Psoas muscle (tissue), 8 donors: Measurements from ENCODE around the gene RFK. TPM values are rescaled to one million over a fixed set of nuclear protein-coding genes. Genes with fewer than 3 reads are reported as not detected.
"Not testable (repeated sequence)": the region's sequence is repeated elsewhere in the genome, so short reads cannot be mapped to it uniquely, and the experiment has no call there.

ENCODE experiments used
- ATAC-seq, 4 donors: fragments of 200-7000 bp; cut with Tn5 transposase; one replicate each; pipeline ENCODE4 v1.9.1; 2020; ENCODE audit warnings: moderate library complexity in 3 of 4, mild to moderate bottlenecking in 2 of 4
- DNase-seq, 2 donors: peaks; one replicate each; pipeline ENCODE4 v3.0.0-alpha.2; 2020
- H3K27ac ChIP-seq: fragments of 200-600 bp; one replicate; pipeline ENCODE4 v1.8.0; 2022
- H3K27me3 ChIP-seq, 3 donors: fragments of 200-600 bp in 1 of 3; one replicate each; pipeline versions ENCODE4 v1.6.1 to v1.8.0; 2013 to 2022; ENCODE audit warnings: low read length in 2 of 3, mild to moderate bottlenecking in 2 of 3, moderate library complexity in 1 of 3; ENCODE audit not compliant: insufficient read depth in 3 of 3
- H3K36me3 ChIP-seq, 2 donors: fragments of 200-600 bp in 1 of 2; one replicate each; pipeline versions ENCODE4 v1.6.1 to v1.8.0; 2013 to 2022; ENCODE audit warnings: low read depth in 1 of 2, mild to moderate bottlenecking in 1 of 2, moderate library complexity in 1 of 2; ENCODE audit not compliant: insufficient read depth in 1 of 2
- H3K4me1 ChIP-seq: fragments of 200-600 bp; one replicate; pipeline ENCODE4 v1.8.0; 2022
- H3K4me3 ChIP-seq: fragments of 200-600 bp; one replicate; pipeline ENCODE4 v1.8.0; 2022; ENCODE audit warnings: mild to moderate bottlenecking
- H3K9me3 ChIP-seq: fragments of 200-600 bp; one replicate; pipeline ENCODE4 v1.8.0; 2022
- WGBS, 3 donors: extraction: QIAGEN DNeasy Blood & Tissue Kit; methylation state at CpG; one replicate each; pipeline versions ENCODE4 v1.1.6 to v1.1.7; 2013; 5-methylcytosine and 5-hydroxymethylcytosine counted together
- intact Hi-C, 2 donors: fragments of 100-400 bp; cut with DNase I; formaldehyde crosslinking; loops; one replicate each; pipeline versions ENCODE4 v1.11.0 to v1.14.2; 2022
- long read RNA-seq, 2 donors: library from polyadenylated mRNA; unstranded; transcript quantifications; one replicate each; pipeline ENCODE4 v2.0.0, GENCODE V29; 2021
- polyA plus RNA-seq, 3 donors: library from polyadenylated mRNA; stranded (reverse); fragments of 200-250 nt; gene quantifications; one replicate each; pipeline ENCODE4 v1.2.3, GENCODE V29; 2013
- total RNA-seq, 4 donors: library from RNA; stranded (reverse); fragmentation: NEBNext Ultra II Directional in 2 of 4; extraction: Animal tissue kit (Norgen Biotek cat#: 25700) in 2 of 4; gene quantifications; one replicate each; pipeline versions ENCODE4 v1.2.1 to v1.2.4, GENCODE V29; 2021 to 2023
- TF ChIP-seq, protein P1 (sequence below): fragments of 200-600 bp; IDR thresholded peaks from one replicate; pipeline ENCODE4 v1.8.0; 2022; ENCODE audit warnings: antibody characterized with exemption
- donor health status: healthy with polysubstance abuse.
- donor health status: DM: no; HTN: no; CAD: no; lungs with moderate emphysema.
- donor health status: Bipolar disorder and iron deficiency.
- donor health status: healthy.
- donor health status: DM: yes; HTN: yes; CAD: no.
- donor health status: DM: no; HTN: no; CAD: no.
- donor health status: DM: no; HTN: no; CAD: no.
- donor health status: DM: yes; HTN: yes; CAD: no.

RFK gene
- total RNA-seq (10 to 100 TPM; 12.4 to 18.1 (median 15.1) TPM), polyA plus RNA-seq (10 to 100 TPM; 12.1 to 28.0 (median 23.0) TPM)
- long read RNA-seq, donor 1, transcript RFK-201 (4 exons, 2,684 nt): major isoform, 26 of 28 reads
- long read RNA-seq, donor 1, partial matches to known transcripts: 0 of 28 reads
- long read RNA-seq, donor 1, other reads (novel, unspliced or antisense): 1 of 28 reads
- long read RNA-seq, donor 2, transcript RFK-201 (4 exons, 2,684 nt): major isoform, 60 of 62 reads
- long read RNA-seq, donor 2, partial matches to known transcripts: 1 of 62 reads
- long read RNA-seq, donor 2, other reads (novel, unspliced or antisense): 1 of 62 reads

DNA sequence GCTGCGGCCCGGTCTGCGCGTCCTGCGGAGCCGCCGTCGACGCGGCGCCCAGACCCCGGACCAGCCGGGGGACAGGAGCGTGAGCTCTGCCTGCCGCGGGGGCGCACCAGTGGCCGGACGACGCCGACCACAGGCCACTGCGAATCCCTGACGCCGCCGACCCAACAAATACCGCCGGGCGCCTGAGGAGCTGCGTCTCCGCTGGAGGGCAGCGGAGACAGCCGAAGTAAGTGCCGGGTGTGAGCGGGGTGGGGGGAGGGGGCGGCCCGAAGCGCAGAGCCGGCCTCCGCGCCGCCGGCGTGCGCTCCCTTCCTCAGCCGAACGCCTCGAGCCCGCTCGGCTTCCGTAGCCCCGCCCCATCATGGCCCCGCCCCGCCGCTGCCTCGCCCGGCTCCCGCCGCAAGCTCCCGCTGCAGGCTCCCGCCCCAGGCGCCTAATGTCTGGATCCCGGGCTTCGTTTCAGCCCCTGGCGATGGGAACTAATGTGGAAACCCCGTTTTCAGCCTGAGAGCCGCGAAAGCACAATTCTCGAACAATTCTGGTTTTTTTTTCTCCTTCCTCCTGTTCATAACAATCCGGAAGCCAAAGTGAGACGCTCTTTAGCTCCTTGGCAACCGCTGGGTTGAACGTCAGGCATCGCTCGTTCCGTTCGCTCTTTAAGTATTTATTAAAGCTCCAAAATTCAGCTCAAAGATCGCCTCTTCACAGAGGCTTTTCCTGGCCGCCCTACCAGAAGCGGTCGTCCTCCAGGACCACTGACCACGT lies at the start of gene RFK:
RFK (minus strand) TSS at position 232 of the 765 bp plus-strand sequence. CDS start 255 bp downstream, outside the sequence.
- DNase-seq (peak; percentile 95 to 96), ATAC-seq (peak; percentile 97 to 99 (median 98))
- Histone ChIP-seq H3K27me3 (no peaks in the 10 kb centered on the region), H3K4me1 (peaks cover 4% of the 10 kb centered on the region), H3K27ac (peak within 1 kb of the TSS; percentile 90), H3K4me3 (peak within 1 kb of the TSS; percentile 94), H3K9me3 (peaks cover 10% of the 10 kb centered on the region), H3K36me3 (peaks cover 0 to 7% of the 10 kb centered on the region in 2 donors)
- intact Hi-C loops: loop anchor here in 1 of 2 donors (10.0 kb wide), 1 partner anchor 780 kb away; the partner anchor contains the start of gene VPS13A
- WGBS, 3 donors: 0 to 1% (median 0%) methylated on average over 40 to 81 of the region's 81 CpGs
- TF ChIP-seq, protein P1, sequence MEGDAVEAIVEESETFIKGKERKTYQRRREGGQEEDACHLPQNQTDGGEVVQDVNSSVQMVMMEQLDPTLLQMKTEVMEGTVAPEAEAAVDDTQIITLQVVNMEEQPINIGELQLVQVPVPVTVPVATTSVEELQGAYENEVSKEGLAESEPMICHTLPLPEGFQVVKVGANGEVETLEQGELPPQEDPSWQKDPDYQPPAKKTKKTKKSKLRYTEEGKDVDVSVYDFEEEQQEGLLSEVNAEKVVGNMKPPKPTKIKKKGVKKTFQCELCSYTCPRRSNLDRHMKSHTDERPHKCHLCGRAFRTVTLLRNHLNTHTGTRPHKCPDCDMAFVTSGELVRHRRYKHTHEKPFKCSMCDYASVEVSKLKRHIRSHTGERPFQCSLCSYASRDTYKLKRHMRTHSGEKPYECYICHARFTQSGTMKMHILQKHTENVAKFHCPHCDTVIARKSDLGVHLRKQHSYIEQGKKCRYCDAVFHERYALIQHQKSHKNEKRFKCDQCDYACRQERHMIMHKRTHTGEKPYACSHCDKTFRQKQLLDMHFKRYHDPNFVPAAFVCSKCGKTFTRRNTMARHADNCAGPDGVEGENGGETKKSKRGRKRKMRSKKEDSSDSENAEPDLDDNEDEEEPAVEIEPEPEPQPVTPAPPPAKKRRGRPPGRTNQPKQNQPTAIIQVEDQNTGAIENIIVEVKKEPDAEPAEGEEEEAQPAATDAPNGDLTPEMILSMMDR: peak; percentile 36

DNA sequence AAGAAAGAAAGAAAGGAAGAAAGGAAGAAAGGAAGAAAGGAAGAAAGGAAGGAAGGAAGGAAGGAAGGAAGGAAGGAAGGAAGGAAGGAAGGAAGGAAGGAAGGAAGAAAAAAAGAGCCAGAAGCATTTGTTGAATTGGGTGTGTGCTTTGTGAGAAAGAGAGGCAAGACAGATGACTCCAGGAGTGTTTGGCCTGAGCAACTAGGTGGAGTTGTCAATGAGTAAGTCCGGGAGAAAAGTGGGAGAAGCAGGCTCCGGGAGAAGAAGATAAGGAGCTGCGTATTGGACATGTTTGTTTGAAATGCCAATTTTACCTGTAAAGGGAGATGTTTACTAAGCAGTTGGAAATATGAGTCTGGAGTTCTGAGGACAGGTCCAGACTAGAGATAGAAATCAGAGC lies 49.7 kb upstream of the RFK start:
- ATAC-seq: no peak
- intact Hi-C loops: no loop called here

DNA sequence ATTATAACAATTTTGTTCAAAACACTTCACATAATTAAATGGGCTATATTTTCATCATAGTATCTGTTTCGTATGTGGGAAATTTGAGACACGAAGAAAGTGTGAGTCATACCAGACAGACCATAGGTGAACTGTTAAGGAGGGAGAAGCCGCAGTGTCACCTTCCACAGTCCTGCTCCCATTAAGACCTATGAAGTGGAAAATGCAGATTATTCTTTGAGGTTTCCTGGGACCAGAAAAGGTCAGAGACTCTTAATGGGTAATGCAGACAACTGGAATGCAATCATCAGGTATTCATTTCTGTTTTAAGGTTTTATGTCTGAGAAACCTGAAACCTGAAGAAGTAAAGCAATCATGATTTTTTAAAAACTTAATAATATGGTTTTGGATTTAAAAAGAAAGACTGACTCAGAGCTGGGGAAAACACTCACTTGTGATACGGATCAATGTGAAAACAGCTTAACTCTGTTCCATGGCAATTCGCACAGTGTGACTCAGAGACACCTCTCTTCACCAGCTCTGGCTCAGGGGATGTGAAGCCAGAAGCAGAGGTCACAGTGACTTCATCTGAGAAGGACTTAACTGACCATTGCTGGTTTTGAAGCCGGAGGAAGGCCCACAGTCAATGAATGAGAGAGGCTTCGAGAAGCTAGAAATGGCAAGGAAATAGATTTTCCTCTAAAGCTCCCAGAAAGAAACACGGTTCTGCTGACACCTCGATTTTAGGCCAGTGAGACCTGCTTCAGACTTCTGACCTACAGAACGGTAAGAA lies 47.5 kb upstream of the RFK start:
- no peaks in the 10 kb centered on the region for H3K4me1 ChIP-seq
- no peaks in the 10 kb centered on the region for H3K27me3 ChIP-seq
- intact Hi-C loops: no loop called here
- no peak for DNase-seq
- ATAC-seq: no peak
- no peak overlapping the region for H3K27ac ChIP-seq
- 81 to 87% (median 83%) methylated on average over 10 of the region's 10 CpGs for WGBS, 3 donors
- no peaks in the 10 kb centered on the region for H3K36me3 ChIP-seq
- TF ChIP-seq, protein P1: no peak
- no peaks in the 10 kb centered on the region for H3K9me3 ChIP-seq
- H3K4me3 ChIP-seq: no peak overlapping the region

More for the DNA sequence above, 49.7 kb upstream of the RFK start:
- Histone ChIP-seq H3K36me3 (no peaks in the 10 kb centered on the region), H3K27ac (no peak overlapping the region), H3K27me3 (no peaks in the 10 kb centered on the region), H3K9me3 (no peaks in the 10 kb centered on the region), H3K4me3 (no peak overlapping the region), H3K4me1 (no peaks in the 10 kb centered on the region)
- DNase-seq: no peak
- 87 to 95% (median 94%) methylated on average over 3 of the region's 3 CpGs for WGBS, 3 donors
- TF ChIP-seq, protein P1: no peak

DNA sequence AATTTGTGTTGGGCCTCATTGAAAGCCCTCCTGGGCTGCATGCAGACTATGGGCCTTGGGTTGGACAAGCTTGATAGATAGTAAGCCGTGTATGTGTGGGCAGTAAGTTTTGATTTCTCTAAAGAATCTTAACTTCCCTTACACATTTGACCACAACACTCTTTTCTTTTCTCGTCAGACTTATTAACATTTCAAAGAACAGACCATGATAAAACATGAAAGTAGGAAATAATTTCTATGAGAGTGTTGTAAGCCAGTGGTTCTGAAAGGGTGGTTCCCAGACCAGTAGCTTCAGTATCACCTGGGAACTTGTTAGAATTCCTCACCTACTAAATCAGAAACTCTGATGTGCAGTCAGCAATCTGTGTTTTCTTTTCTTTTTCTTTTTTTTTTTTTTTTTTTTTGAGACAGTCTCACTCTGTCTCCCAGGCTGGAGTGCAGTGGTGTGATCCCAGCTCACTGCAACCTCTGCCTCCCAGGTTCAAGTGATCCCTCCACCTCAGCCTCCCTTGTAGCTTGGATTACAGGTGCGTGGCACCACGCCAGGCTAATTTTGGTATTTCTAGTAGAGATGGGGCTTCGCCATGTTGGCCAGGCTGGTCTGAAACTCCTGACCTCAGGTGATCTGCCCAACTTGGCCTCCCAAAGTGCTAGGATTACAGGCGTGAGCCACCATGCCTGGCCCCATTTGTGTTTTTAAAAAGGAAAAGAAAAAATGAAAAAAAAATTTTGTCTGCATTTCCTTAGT lies 44.8 kb upstream of the RFK start:
- no peak overlapping the region for H3K4me3 ChIP-seq
- H3K36me3 ChIP-seq: no peaks in the 10 kb centered on the region
- no peaks in the 10 kb centered on the region for H3K9me3 ChIP-seq
- DNase-seq: no peak
- H3K4me1 ChIP-seq: no peaks in the 10 kb centered on the region
- no peak for ATAC-seq
- 82 to 92% (median 83%) methylated on average over 6 of the region's 6 CpGs for WGBS, 3 donors
- intact Hi-C loops: no loop called here
- no peak overlapping the region for H3K27ac ChIP-seq
- no peaks in the 10 kb centered on the region for H3K27me3 ChIP-seq
- TF ChIP-seq, protein P1: no peak

DNA sequence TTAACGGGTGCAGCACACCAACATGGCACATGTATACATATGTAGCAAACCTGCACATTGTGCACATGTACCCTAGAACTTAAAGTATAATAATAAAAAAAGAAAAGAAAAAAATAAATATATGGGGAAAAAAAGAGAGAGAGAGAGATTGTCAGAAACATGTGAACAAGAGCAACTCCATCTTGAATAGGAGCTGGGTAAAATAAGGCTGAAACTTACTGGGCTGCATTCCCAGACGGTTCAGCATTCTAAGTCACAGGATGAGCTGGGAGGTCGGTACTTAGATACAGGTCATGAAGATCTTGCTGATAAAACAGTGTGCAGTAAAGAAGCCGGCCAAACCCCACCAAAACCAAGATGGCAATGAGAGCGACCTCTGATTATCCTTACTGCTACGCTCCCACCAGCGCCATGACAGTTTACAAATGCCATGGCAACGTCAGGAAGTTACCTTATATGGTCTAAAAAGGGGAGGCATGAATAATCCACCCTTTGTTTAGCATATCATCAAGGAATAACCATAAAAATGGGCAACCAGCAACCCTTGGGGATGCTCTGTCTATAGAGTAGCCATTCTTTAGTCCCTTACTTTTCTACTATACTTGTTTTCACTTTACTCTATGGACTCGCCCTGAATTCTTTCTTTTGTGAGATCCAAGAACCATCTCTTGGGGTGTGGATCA lies 42.9 kb upstream of the RFK start:
- H3K9me3 ChIP-seq, H3K36me3 ChIP-seq, H3K27ac ChIP-seq, H3K4me3 ChIP-seq, ATAC-seq, intact Hi-C loops, H3K27me3 ChIP-seq, DNase-seq, H3K4me1 ChIP-seq: not testable (repeated sequence)
- 80 to 86% (median 84%) methylated on average over 9 of the region's 9 CpGs for WGBS, 3 donors

DNA sequence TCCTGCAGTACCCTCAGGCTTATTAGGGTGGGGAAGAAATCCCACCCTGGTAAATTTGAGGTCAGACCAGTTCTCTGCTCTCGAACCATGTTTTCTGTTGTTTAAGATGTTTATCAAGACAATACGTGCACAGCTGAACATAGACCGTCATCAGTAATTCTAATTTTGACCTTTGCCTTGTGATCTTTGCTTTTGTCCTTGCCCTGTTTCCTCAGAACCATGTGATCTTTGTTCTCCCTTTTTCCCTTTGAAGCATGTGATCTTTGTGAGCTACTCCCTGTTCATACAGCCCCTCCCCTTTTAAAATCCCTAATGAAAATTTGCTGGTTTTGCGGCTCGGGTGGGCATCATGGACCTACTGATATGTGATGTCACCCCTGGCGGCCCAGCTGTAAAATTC lies 40.7 kb upstream of the RFK start:
- DNase-seq, H3K27ac ChIP-seq, H3K4me3 ChIP-seq, H3K27me3 ChIP-seq, intact Hi-C loops, ATAC-seq, H3K36me3 ChIP-seq, H3K4me1 ChIP-seq, H3K9me3 ChIP-seq: not testable (repeated sequence)
- WGBS, 3 donors: 90 to 95% (median 93%) methylated on average over 6 of the region's 6 CpGs
